GM19438 (cell line): ENCODE data around the gene NACC1.

Source experiments
- ATAC-seq: cut with Tn5 transposase; IDR thresholded peaks from one replicate; pipeline ENCODE4 v1.9.1; 2021; ENCODE audit warnings: low read depth; ENCODE audit not compliant: unreplicated experiment

The NACC1 gene

GRCh38 chr19:13099073-13099999, 18.7 kb upstream of the NACC1 start:
- no peak for ATAC-seq

DNA sequence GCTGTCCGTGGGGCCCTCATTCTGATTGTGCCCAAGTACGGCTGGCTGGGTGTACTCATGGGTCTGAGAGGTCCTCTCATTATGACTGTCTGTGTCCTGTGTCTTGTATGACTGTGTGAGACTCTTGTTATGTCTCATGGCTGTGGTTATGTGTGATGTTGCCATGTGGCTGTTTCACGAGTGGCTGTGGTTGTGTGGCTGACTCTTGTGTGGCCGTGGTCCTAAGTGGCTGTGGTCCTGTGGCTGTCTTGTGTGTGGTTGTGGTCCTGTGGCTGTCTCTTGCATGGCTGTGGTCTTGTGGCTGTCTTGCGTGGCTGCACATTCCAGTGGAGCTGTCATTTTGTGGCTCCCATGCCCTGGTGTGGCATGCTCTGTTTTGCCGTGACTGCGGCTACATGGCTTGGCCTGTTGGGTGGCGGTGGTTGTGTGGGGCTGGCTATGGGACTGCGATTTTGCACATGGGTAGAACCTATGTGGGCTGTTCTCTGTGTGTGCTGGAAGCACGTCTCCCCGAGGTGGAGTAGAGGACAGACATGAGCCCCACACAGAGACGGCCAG, 18.0 kb upstream of the NACC1 start:
- ATAC-seq = no peak

DNA sequence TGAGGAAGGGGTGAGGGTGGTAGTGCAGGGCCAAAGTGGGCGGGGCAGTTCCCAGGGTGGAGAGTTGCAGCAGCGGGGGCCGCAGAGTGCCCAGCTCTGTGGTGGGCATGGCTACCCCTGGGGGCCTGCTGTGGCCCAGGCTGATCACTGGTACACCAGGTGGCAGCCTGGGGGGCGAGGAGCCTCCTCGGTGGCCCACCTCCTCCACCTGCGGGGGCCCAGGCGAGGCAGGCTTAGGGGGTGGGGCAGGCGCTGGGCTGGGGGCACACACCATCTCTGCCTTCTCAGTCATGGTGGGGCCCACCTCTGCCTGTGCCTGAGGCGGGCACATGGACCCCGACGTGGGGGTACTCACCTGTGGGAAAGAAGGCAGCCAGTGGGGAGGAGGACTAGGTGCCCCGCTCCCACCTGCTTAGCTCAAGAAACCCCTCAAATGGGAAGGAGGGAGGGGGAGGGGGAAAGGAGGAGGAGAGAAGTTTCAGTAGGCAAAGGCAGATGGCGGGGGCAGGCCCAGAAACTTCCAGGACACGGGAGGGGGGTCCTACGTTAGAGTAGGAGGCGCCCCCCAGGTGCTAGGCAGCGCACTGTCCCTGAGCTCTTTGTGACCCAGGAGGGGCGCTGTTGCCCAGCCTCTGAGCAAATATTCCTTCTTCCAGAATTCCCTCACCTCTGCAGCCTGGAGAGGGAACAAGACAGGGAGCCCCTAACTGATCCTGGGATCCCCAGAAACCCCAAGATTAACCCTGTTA, 17.0 kb upstream of the NACC1 start:
- ATAC-seq = no peak

DNA sequence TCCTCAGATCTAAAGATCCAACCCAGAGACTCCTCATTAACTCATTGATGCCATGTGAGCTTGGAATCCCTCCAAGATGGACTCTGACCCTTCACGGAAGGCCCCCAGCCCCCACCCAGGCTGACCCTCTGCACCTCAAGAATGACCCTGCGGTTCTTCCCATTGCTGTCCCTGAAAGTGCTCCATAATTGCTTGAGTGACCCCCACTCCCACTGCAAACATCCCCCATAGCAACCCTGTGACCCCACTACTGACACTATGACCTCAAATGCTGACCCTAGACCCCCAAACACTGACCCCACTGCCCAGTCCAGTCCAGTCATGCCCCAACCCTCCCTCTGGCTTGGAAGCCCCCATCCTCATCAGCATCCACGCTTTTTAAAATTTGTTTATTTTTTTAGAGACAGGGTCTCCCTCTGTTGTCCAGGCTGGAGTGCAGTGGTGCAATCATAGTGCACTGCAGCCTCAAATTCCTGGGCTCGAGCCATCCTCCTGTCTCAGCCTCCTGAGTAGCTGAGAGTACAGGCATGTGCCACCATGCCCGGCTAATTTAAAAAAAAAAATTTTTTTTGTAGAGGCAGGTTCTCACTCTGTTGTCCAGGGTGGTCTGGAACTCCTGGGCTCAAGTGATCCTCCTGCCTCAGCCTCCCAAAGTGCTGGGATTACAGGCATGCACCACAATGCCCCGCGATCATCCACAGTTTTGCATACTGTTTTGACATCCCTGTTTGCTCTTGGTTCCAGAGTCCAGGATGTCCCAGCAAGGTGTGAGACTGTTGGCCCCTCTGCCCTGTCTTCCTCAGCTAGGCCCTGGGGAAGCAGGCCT, 16.3 kb upstream of the NACC1 start:
- ATAC-seq = no peak

- no peak for ATAC-seq
Observed at GRCh38 chr19:13102416-13102665, 15.7 kb upstream of the NACC1 start.

- ATAC-seq = no peak
Observed at GRCh38 chr19:13102666-13103580, 15.1 kb upstream of the NACC1 start, which contains the start of gene LYL1. LYL1 (minus strand) TSS chr19:13102858; CDS start chr19:13101171, 1,687 bp downstream.

- no peak for ATAC-seq
Observed at GRCh38 chr19:13103581-13104359, 14.3 kb upstream of the NACC1 start.

- ATAC-seq = peak; percentile 42
Observed at GRCh38 chr19:13104360-13104847, 13.7 kb upstream of the NACC1 start.

GRCh38 chr19:13104848-13105711, 13.0 kb upstream of the NACC1 start:
- no peak for ATAC-seq

- ATAC-seq = no peak
Observed at GRCh38 chr19:13109361-13110098, 8.5 kb upstream of the NACC1 start.

- ATAC-seq = no peak
Observed at GRCh38 chr19:13110099-13110610, 7.9 kb upstream of the NACC1 start.

DNA sequence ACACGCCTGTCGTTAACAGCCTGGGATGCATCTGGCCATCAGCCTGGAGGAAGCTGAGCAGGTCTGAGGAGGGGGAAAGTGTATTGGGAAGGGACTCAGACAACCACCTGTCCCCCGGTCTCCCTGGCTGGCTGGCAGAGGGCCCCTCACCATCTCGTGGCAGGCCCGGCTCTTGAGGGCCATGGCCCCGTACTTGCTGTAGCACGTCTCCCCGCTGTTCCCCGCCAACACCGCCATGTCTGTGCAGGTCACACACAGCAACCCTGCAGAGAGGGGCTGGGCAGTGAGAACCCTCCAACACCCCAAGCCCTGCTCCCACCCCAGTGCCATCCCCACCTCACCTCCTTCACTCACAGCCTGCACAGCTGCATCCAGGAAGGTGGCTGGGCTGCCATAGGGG, 5.5 kb upstream of the NACC1 start:
- ATAC-seq = no peak

DNA sequence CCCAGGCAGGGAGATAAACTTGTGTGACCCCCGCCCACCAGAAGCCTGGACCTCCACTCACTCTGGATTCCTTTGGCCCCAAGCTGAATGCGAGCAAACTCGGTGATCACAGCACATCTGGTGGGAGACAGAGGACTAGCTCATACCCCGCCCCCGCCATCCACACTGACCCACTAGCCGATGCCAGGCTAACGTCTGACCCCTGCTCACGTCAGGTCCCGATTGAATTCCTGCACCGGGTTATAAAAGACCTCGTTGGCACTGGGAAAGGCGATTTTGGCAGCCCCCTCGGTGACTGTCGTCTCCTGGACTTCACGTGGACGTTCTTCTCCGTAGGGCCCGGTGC, 2.2 kb upstream of the NACC1 start:
- no peak for ATAC-seq

DNA sequence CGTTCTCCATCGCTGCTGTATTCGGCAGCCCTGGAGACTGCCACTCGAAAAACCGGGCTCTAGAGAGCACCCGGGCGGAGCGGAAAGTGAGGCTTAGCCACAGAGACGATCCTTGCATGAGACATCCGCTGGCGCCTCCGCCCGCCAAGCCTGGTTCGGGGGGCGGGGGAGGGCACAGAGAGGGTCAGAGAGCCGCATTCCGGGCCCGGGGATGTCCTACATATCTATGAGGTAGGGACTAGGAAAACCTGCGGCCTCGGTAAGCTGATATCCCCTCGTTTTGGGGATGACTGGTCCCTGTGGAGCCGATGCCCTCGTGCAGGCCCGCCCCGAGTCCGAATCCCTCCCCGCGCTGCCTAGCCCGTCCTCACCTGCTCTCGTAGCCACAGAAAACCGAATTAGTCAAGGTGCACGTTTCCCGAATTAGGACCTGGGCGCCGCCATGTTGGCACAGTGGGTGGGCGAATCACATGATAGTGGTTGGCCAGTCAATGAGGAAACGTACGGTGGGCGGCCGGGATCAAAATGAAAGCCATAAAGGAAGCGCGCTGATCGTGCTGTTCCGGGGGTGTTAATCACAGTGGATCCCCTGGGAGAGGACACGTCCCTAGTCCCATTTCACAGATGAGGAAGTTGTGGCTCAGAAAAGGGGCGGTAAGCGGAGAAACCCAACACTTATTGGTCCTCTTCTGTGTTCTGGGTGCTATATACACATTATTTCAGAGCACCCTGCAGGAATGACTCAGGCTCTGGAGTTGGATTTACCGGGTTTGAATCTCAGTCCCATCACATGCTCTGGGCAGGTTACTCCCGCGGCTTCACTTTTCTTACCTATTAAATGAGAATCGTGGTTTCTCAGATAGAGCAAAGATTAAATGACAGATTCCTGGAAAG, 1.5 kb upstream of the NACC1 start, which contains the start of gene TRMT1:
TSS of gene TRMT1 (minus strand) at position 459 of the 894 bp plus-strand sequence. CDS start at position 118, 341 bp downstream.
- ATAC-seq = peak; percentile 44

- ATAC-seq = no peak
Observed at GRCh38 chr19:13117176-13117771, 790 bp upstream of the NACC1 start.
